Right atrium auricular region (tissue), 2 donors: ENCODE results near the gene NTNG1. TPM values are rescaled to one million over a fixed set of nuclear protein-coding genes. Genes with fewer than 3 reads are reported as not detected.

Experiments used
- DNase-seq: peaks from one replicate; pipeline ENCODE4 v3.0.0-alpha.2; 2019; ENCODE audit warnings: low spot score
- H3K27ac ChIP-seq, 2 donors: fragments of 200-600 bp; sonication (generic); 1 replicate in 1 of 2; 2 replicates in 1 of 2; pipeline ENCODE4 v1.5.1; 2016 to 2019
- H3K27me3 ChIP-seq, 2 donors: fragments of 200-600 bp; sonication (generic); one replicate each; pipeline versions ENCODE4 v1.5.1 to v1.6.0; 2017 to 2019
- H3K36me3 ChIP-seq: fragments of 200-600 bp; sonication (generic); one replicate; pipeline ENCODE4 v1.5.1; 2016
- H3K4me1 ChIP-seq, 2 donors: fragments of 200-600 bp; sonication (generic); one replicate each; pipeline versions ENCODE4 v1.5.1 to v1.6.0; 2017 to 2019
- H3K4me3 ChIP-seq, 2 donors: fragments of 200-600 bp; sonication (generic); 1 replicate in 1 of 2; 2 replicates in 1 of 2; pipeline ENCODE4 v1.5.1; 2017 to 2019; ENCODE audit warnings: mild to moderate bottlenecking in 1 of 2, moderate library complexity in 1 of 2
- H3K9me3 ChIP-seq, 2 donors: fragments of 200-600 bp; sonication (generic); one replicate each; pipeline ENCODE4 v1.5.1; 2019
- total RNA-seq, 2 donors: library from RNA; depleted of rRNA; stranded (reverse); fragments of >200 nt; gene quantifications; one replicate each; pipeline ENCODE4 v1.1.0, GENCODE V29; 2016
- TF ChIP-seq, protein P1 (sequence below), 2 donors: fragments of 200-600 bp; sonication (generic); IDR thresholded peaks; one replicate each; pipeline ENCODE4 v1.5.1; 2019; ENCODE audit warnings: antibody characterized with exemption in 2 of 2

NTNG1 gene
- total RNA-seq, 2 donors from 2014 or later: 1.8 to 2.6 TPM

DNA sequence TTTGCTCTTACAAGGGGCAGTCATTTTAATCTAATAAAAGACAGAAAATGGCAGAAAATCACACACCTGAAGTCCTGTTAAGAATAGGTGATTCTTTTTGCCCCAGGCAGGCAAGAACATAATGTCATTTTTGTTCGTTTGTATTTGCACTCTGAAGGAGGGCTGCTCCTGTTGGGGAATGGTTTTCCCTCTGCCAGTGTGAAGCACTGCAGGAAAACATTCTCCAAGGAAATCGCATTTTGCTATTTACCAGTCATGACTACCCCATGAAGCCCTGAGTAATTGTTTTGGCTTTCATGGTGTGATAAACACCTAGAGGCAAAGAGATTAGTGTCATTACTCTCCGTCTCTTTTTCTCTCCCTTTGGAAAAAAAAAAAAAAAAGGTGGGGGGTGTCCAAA is 345.5 kb downstream of the NTNG1 start:
- Histone ChIP-seq H3K4me1 (no peaks in the 10 kb centered on the region), H3K9me3 (no peaks in the 10 kb centered on the region), H3K27me3 (no peaks in the 10 kb centered on the region), H3K27ac (no peak overlapping the region), H3K4me3 (no peak overlapping the region), H3K36me3 (no peaks in the 10 kb centered on the region)
- TF ChIP-seq, protein P1, sequence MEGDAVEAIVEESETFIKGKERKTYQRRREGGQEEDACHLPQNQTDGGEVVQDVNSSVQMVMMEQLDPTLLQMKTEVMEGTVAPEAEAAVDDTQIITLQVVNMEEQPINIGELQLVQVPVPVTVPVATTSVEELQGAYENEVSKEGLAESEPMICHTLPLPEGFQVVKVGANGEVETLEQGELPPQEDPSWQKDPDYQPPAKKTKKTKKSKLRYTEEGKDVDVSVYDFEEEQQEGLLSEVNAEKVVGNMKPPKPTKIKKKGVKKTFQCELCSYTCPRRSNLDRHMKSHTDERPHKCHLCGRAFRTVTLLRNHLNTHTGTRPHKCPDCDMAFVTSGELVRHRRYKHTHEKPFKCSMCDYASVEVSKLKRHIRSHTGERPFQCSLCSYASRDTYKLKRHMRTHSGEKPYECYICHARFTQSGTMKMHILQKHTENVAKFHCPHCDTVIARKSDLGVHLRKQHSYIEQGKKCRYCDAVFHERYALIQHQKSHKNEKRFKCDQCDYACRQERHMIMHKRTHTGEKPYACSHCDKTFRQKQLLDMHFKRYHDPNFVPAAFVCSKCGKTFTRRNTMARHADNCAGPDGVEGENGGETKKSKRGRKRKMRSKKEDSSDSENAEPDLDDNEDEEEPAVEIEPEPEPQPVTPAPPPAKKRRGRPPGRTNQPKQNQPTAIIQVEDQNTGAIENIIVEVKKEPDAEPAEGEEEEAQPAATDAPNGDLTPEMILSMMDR (IDR thresholded peaks at IDR 0.05): no peak
- no peak for DNase-seq

DNA sequence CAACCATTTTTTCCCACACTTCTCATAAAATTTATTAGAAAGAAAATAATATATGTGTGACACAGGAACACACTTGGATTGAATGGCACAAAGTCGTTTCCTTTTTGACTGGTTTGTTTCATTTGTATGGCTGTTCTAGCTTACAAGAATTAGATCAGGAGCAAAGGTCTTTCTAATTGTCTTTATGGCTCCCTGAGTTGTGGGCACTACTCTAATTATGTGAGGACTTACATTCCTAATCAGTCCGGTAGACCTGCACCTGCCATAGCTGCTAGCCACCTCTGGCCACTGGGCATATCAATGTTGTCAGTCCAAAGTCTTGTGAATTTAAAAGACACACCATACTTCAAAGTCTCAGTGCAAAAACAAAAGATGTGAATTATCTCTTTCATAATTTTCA is 346.7 kb downstream of the NTNG1 start:
- no peaks in the 10 kb centered on the region for H3K27me3 ChIP-seq
- TF ChIP-seq, protein P1 (IDR thresholded peaks at IDR 0.05): no peak
- H3K4me3 ChIP-seq: no peak overlapping the region
- H3K4me1 ChIP-seq: no peaks in the 10 kb centered on the region
- H3K27ac ChIP-seq: no peak overlapping the region
- H3K36me3 ChIP-seq: no peaks in the 10 kb centered on the region
- H3K9me3 ChIP-seq: no peaks in the 10 kb centered on the region
- DNase-seq: no peak

DNA sequence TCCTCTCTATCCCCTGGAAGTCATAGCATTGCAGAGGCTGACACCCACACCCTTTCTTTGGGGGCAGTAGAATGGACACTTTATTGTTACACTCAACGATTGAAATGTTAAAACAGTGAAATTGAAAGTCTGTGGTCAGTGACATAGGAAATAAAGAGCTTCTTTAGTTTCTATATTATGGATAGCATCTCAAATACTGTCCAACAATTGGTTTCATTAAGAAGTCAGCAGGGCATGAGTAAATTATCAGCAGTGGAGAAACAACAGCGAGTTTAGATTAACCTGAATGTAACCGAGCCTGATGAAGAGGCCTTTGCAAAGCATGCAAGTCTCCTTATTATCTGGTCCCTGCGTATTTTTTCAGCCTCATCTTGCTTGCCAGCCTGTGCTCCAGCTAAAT is 350.7 kb downstream of the NTNG1 start:
- Histone ChIP-seq H3K4me3 (no peak overlapping the region), H3K27ac (no peak overlapping the region), H3K36me3 (no peaks in the 10 kb centered on the region), H3K9me3 (no peaks in the 10 kb centered on the region), H3K27me3 (no peaks in the 10 kb centered on the region), H3K4me1 (no peaks in the 10 kb centered on the region)
- DNase-seq: no peak
- TF ChIP-seq, protein P1 (IDR thresholded peaks at IDR 0.05): no peak

DNA sequence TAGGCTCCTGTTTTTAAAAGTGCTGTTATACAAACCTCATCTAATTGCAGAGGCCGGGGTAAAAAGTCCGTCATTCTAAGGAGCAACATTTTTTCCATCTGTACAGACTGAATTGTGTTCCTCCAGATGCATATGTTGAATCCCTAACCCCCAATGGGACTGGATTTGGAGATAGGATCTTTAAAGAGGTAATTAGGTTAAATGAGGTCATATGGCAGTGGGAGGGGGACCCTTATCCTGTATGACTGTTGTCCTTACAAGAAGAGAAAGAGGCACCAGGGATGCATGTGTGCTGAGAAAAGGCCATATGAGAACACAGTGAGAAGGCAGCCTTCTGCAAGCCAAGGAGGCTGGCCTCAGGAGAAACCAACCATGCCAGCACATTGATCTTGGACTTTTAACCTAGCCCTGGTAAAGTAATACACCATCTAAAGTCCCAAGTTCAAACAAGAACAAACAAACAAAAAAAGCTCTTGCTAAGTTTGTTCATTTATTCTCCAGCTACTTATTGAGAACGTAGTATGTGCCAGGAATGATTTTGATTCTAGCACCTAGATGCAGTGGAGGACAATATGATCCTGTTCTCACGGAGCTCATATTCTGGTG is 352.4 kb downstream of the NTNG1 start:
- H3K27ac ChIP-seq: no peak overlapping the region
- H3K4me1 ChIP-seq: no peaks in the 10 kb centered on the region
- H3K9me3 ChIP-seq: no peaks in the 10 kb centered on the region
- DNase-seq: no peak
- H3K36me3 ChIP-seq: no peaks in the 10 kb centered on the region
- no peaks in the 10 kb centered on the region for H3K27me3 ChIP-seq
- no peak overlapping the region for H3K4me3 ChIP-seq
- TF ChIP-seq, protein P1 (IDR thresholded peaks at IDR 0.05): no peak

- DNase-seq: no peak
- H3K27ac ChIP-seq: no peak overlapping the region
- no peaks in the 10 kb centered on the region for H3K9me3 ChIP-seq
- H3K36me3 ChIP-seq: no peaks in the 10 kb centered on the region
- no peaks in the 10 kb centered on the region for H3K4me1 ChIP-seq
- TF ChIP-seq, protein P1 (IDR thresholded peaks at IDR 0.05): no peak
- no peaks in the 10 kb centered on the region for H3K27me3 ChIP-seq
- no peak overlapping the region for H3K4me3 ChIP-seq
Observed at GRCh38 chr1:107494061-107494460, 353.2 kb downstream of the NTNG1 start.

GRCh38 chr1:107496002-107496401 is 355.2 kb downstream of the NTNG1 start:
- no peaks in the 10 kb centered on the region for H3K27me3 ChIP-seq
- no peak overlapping the region for H3K27ac ChIP-seq
- no peak for DNase-seq
- no peaks in the 10 kb centered on the region for H3K9me3 ChIP-seq
- H3K36me3 ChIP-seq: no peaks in the 10 kb centered on the region
- TF ChIP-seq, protein P1 (IDR thresholded peaks at IDR 0.05): no peak
- H3K4me3 ChIP-seq: no peak overlapping the region
- no peaks in the 10 kb centered on the region for H3K4me1 ChIP-seq
